ENCODE data around the gene WDR12.

- TF ChIP-seq CTCF (IDR thresholded peaks at IDR 0.05) (no peak), POLR2A (IDR thresholded peaks at IDR 0.05; ENCODE audit: low read depth) (no peak), EP300 (IDR thresholded peaks at IDR 0.05) (no peak), POLR2AphosphoS5 (IDR thresholded peaks at IDR 0.05) (no peak)
Observed at GRCh38 chr2:202944816-202945215, 33.3 kb upstream of the WDR12 start.
